ENCODE results near the gene IL34. TPM values are rescaled to one million over a fixed set of nuclear protein-coding genes. Genes with fewer than 3 reads are reported as not detected.

Gene IL34
- total and polyA plus RNA-seq, 2 of the 8 experiments (the other 6 are each of a cell fraction or from before 2014, with no cell fraction given): 4.6 to 5.6 TPM

- WGBS, 2 experiments (ENCODE audit: extremely low coverage in 1 of 2, insufficient coverage in 1 of 2, insufficient read length in 1 of 2, insufficient replicate concordance in 2 of 2, low coverage in 1 of 2, low lambda C conversion rate in 2 of 2, missing lambda C conversion rate in 1 of 2): 96% methylated on average over 8 of the region's 8 CpGs; no CpG with 5 or more reads in 1 of the 2 experiments
- H2BK120ac ChIP-seq (replicated peaks; ENCODE audit: low read depth, low read length): no peak overlapping the region
- H2BK15ac ChIP-seq (ENCODE audit: low read length): no peak overlapping the region
- ChIA-PET POLR2A (ENCODE audit: partially characterized antibody) (interaction anchor here (0.9 to 8.7 kb wide), 12 partner anchors 7 to 40 kb away, joined by 3 to 75 read pairs (median 10); no protein-coding TSS in a partner anchor), CTCF (ENCODE audit: partially characterized antibody) (interaction anchor here (1.1 to 4.2 kb wide), 7 partner anchors 11 to 67 kb away, joined by 3 to 32 read pairs (median 13); no protein-coding TSS in a partner anchor)
- DNase-seq (ENCODE audit: low read depth in 1 of 2, low spot score in 2 of 2) (no peak), FAIRE-seq (no peak)
- H4K5ac ChIP-seq (ENCODE audit: insufficient read length, low read depth, low read length): no peak overlapping the region
- no peaks in the 10 kb centered on the region; the same call in 1 of the 2 replicates for H3K79me1 ChIP-seq (ENCODE audit: low read depth, low read length)
- H3K4ac ChIP-seq (replicated peaks; ENCODE audit: insufficient read length, low read depth, low read length): no peak overlapping the region
- H3K18ac ChIP-seq (ENCODE audit: extremely low read depth, low read length): no peak overlapping the region
- H3K79me2 ChIP-seq (ENCODE audit: control insufficient read depth in 1 of 2, insufficient read depth in 2 of 2, low read length in 2 of 2): peaks cover 0 to 3% of the 10 kb centered on the region in 2 experiments; a peak in 1 of 4 replicates
- H3K14ac ChIP-seq (ENCODE audit: insufficient read length): no peak overlapping the region
- H3K4me3 ChIP-seq (ENCODE audit: extremely low read depth in 1 of 4, insufficient read depth in 2 of 4, low read depth in 3 of 4, low read length in 4 of 4): no peak overlapping the region
- no peak overlapping the region for H3K23ac ChIP-seq (ENCODE audit: insufficient read length)
- no peak overlapping the region for H3K27ac ChIP-seq (ENCODE audit: low read depth, low read length)
- no peak overlapping the region for H4K91ac ChIP-seq (replicated peaks; ENCODE audit: insufficient read length, low read length)
- TF ChIP-seq CHD1 (IDR thresholded peaks at IDR 0.05; ENCODE audit: low read depth, low read length) (no peak), SAP30 (IDR thresholded peaks at IDR 0.05; ENCODE audit: insufficient read depth, insufficient replicate concordance, low read length) (no peak)
- no peaks in the 10 kb centered on the region for H3K9me3 ChIP-seq (ENCODE audit: insufficient read depth in 2 of 2, low read depth in 1 of 2, low read length in 1 of 2)
- H2BK12ac ChIP-seq (ENCODE audit: low read depth, low read length): no peak overlapping the region
- no peak overlapping the region for H2AK5ac ChIP-seq (ENCODE audit: low read depth, low read length)
- no peak overlapping the region for H3K56ac ChIP-seq (replicated peaks; ENCODE audit: insufficient read length, low read depth, low read length)
- no peak overlapping the region for H3K4me2 ChIP-seq (ENCODE audit: insufficient read depth in 1 of 2, low read depth in 2 of 2, low read length in 2 of 2)
- H2AFZ ChIP-seq (ENCODE audit: low read length): no peak overlapping the region
- H3K4me1 ChIP-seq (replicated peaks in 1 of 4; ENCODE audit: control insufficient read depth in 3 of 4, insufficient read depth in 4 of 4, low read length in 3 of 4): peaks cover 0 to 3% (median 0%) of the 10 kb centered on the region in 4 experiments; a peak in 2 of 7 replicates
- H2BK20ac ChIP-seq (ENCODE audit: low read length): no peak overlapping the region
- H2BK5ac ChIP-seq (ENCODE audit: low read depth, low read length): no peak overlapping the region
- H4K20me1 ChIP-seq (replicated peaks in 1 of 2; ENCODE audit: control insufficient read depth in 1 of 2, insufficient read depth in 2 of 2, low read length in 2 of 2): peaks cover 0 to 2% of the 10 kb centered on the region in 2 experiments
- no peaks in the 10 kb centered on the region for H3K23me2 ChIP-seq (ENCODE audit: low read depth, low read length)
- H3K36me3 ChIP-seq (ENCODE audit: control insufficient read depth in 2 of 4, insufficient read depth in 4 of 4, low read length in 3 of 4): peaks cover 2 to 15% (median 8%) of the 10 kb centered on the region in 4 experiments; a peak in 6 of 8 replicates
- H3K27me3 ChIP-seq (replicated peaks in 1 of 4; ENCODE audit: control insufficient read depth in 3 of 4, extremely low read depth in 1 of 4, insufficient read depth in 3 of 4, low read length in 3 of 4): no peaks in the 10 kb centered on the region
- no peak overlapping the region for H3K9ac ChIP-seq (replicated peaks in 1 of 4; ENCODE audit: extremely low read depth in 1 of 4, low read depth in 3 of 4, low read length in 3 of 4)
- H4K8ac ChIP-seq (ENCODE audit: extremely low read depth, insufficient read depth, low read length): no peak overlapping the region
Observed at GRCh38 chr16:70612931-70613330, 33.4 kb upstream of the IL34 start.

Data from H1 (cell line).